T-helper 2 cell (primary cell): ENCODE results near the gene LIFR.

Experiments
- DNase-seq, 5 experiments: peaks; one replicate each; pipeline versions ENCODE4 v3.0.0 to v3.0.0-alpha.2; 2012 to 2022

LIFR gene

GRCh38 chr5:38506302-38506701 lies 50.1 kb downstream of the LIFR start:
- no peak for DNase-seq

- no peak for DNase-seq
Measured at GRCh38 chr5:38500573-38501260, 55.7 kb downstream of the LIFR start.

GRCh38 chr5:38497946-38498345 lies 58.5 kb downstream of the LIFR start:
- no peak for DNase-seq

- DNase-seq: no peak
Measured at GRCh38 chr5:38494763-38495162, 61.7 kb downstream of the LIFR start.

- no peak for DNase-seq
Measured at GRCh38 chr5:38494175-38494574, 62.3 kb downstream of the LIFR start.

GRCh38 chr5:38483805-38484398 lies 72.5 kb downstream of the LIFR start:
- no peak for DNase-seq

GRCh38 chr5:38479315-38479904 lies 77.0 kb downstream of the LIFR start:
- no peak for DNase-seq

- no peak for DNase-seq
Measured at GRCh38 chr5:38478878-38479277, 77.6 kb downstream of the LIFR start.

- no peak for DNase-seq
Measured at GRCh38 chr5:38478166-38478565, 78.3 kb downstream of the LIFR start.

- no peak for DNase-seq
Measured at GRCh38 chr5:38473008-38473407, 83.4 kb downstream of the LIFR start.

GRCh38 chr5:38472541-38472940 lies 83.9 kb downstream of the LIFR start:
- DNase-seq: no peak

GRCh38 chr5:38471709-38472108 lies 84.7 kb downstream of the LIFR start:
- no peak for DNase-seq

- DNase-seq: no peak
Measured at GRCh38 chr5:38469707-38470267, 86.7 kb downstream of the LIFR start.

- DNase-seq: no peak
Measured at GRCh38 chr5:38468978-38469706, 87.3 kb downstream of the LIFR start.

- DNase-seq: no peak
Measured at GRCh38 chr5:38468202-38468673, 88.2 kb downstream of the LIFR start.

GRCh38 chr5:38467353-38468040 lies 88.9 kb downstream of the LIFR start:
- no peak for DNase-seq

GRCh38 chr5:38466424-38467189 lies 89.8 kb downstream of the LIFR start:
- DNase-seq: no peak

- DNase-seq: no peak
Measured at GRCh38 chr5:38465702-38466423, 90.6 kb downstream of the LIFR start.

GRCh38 chr5:38465061-38465460 lies 91.4 kb downstream of the LIFR start:
- no peak for DNase-seq

GRCh38 chr5:38463634-38464521 lies 92.6 kb downstream of the LIFR start:
- no peak for DNase-seq
